ENCODE results near the gene FAM9B.

DNA sequence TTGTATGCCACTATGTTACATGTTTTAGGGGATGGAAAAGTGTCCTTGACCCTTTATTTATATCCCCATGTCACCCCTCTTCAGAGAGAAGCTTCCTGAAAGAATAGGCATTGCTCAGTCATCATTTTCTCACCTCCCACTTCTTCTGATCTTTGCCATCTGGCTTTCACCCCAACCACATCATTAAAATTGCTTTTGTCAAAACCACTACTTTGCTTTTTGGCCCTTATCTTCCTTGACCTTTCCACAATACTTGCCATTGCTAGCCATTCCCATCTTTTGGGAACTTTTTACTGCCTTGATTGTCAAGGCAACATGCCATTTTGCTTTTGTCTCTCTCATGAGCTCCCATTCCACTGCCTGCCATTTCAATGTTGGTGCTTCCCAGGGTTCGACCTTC lies 14.9 kb upstream of the FAM9B start:
- no peak for TF ChIP-seq POLR2A (IDR thresholded peaks at IDR 0.05)
- no peak for TF ChIP-seq POLR2AphosphoS5 (IDR thresholded peaks at IDR 0.05)
- TF ChIP-seq, protein P1, sequence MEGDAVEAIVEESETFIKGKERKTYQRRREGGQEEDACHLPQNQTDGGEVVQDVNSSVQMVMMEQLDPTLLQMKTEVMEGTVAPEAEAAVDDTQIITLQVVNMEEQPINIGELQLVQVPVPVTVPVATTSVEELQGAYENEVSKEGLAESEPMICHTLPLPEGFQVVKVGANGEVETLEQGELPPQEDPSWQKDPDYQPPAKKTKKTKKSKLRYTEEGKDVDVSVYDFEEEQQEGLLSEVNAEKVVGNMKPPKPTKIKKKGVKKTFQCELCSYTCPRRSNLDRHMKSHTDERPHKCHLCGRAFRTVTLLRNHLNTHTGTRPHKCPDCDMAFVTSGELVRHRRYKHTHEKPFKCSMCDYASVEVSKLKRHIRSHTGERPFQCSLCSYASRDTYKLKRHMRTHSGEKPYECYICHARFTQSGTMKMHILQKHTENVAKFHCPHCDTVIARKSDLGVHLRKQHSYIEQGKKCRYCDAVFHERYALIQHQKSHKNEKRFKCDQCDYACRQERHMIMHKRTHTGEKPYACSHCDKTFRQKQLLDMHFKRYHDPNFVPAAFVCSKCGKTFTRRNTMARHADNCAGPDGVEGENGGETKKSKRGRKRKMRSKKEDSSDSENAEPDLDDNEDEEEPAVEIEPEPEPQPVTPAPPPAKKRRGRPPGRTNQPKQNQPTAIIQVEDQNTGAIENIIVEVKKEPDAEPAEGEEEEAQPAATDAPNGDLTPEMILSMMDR (IDR thresholded peaks at IDR 0.05): no peak

All from prostate gland (tissue), 2 donors.